Activated naive CD4-positive, alpha-beta T cell treated with anti-CD3 and anti-CD28 coated beads for 36 hours (primary cell): Measurements from ENCODE around the gene DAZL. TPM values are rescaled to one million over a fixed set of nuclear protein-coding genes. Genes with fewer than 3 reads are reported as not detected.

ENCODE experiments used
- CTCF ChIA-PET: fragments of 350-600 bp; sonication (Branson Sonifier 250); formaldehyde crosslinking; loops from one replicate; lab custom pipeline; 2021; ENCODE audit warnings: antibody characterized with exemption; lab: Charles Lee
- DNase-seq: peaks from one replicate; pipeline ENCODE4 v3.0.0-alpha.2; 2020
- H3K27ac Mint-ChIP-seq: one replicate; pipeline ENCODE4 v1.8.0; 2021; ENCODE audit warnings: mild to moderate bottlenecking, mixed read lengths
- H3K27me3 Mint-ChIP-seq: one replicate; pipeline ENCODE4 v1.8.0; 2021; ENCODE audit warnings: low read depth, mixed read lengths
- H3K36me3 Mint-ChIP-seq: one replicate; pipeline ENCODE4 v1.8.0; 2021; ENCODE audit warnings: low read depth, mixed read lengths
- H3K4me1 Mint-ChIP-seq: one replicate; pipeline ENCODE4 v1.8.0; 2021; ENCODE audit warnings: low read depth, mixed read lengths
- H3K4me3 Mint-ChIP-seq: one replicate; pipeline ENCODE4 v1.8.0; 2021; ENCODE audit warnings: mild to moderate bottlenecking, moderate library complexity, mixed read lengths
- H3K9me3 Mint-ChIP-seq: one replicate; pipeline ENCODE4 v1.8.0; 2021; ENCODE audit warnings: mixed read lengths
- intact Hi-C: fragments of 100-400 bp; cut with micrococcal nuclease; formaldehyde crosslinking; loops from one replicate; pipeline ENCODE4 v1.15.1; 2023
- total RNA-seq, 2 experiments: library from RNA; stranded (reverse); gene quantifications; one replicate each; pipeline ENCODE4 v1.2.3, GENCODE V29; 2021

DAZL gene
- total RNA-seq, 2 experiments from 2014 or later, result not detected

GRCh38 chr3:16608816-16609215 lies 3.6 kb upstream of the DAZL start:
- Mint-ChIP-seq H3K4me1 (no peaks in the 10 kb centered on the region), H3K4me3 (no peak overlapping the region), H3K27ac (no peak overlapping the region), H3K9me3 (no peaks in the 10 kb centered on the region), H3K36me3 (no peaks in the 10 kb centered on the region), H3K27me3 (no peaks in the 10 kb centered on the region)
- intact Hi-C loops, result no loop called here
- CTCF ChIA-PET, result interaction anchor here (0.6 to 1.1 kb wide), 2 partner anchors 8 to 1229 kb away, joined by 3 read pairs; no protein-coding TSS in a partner anchor
- no peak for DNase-seq

- intact Hi-C loops, result no loop called here
- DNase-seq, result no peak
- H3K27ac Mint-ChIP-seq, result no peak overlapping the region
Measured at GRCh38 chr3:16607718-16608117, 2.5 kb upstream of the DAZL start.

GRCh38 chr3:16606398-16606797 lies 1.2 kb upstream of the DAZL start:
- CTCF ChIA-PET, result interaction anchor here (0.6 to 1.3 kb wide), 2 partner anchors 606 to 634 kb away, joined by 3 to 4 read pairs; no protein-coding TSS in a partner anchor
- H3K4me3 Mint-ChIP-seq, result no peak overlapping the region
- intact Hi-C loops, result no loop called here
- no peak overlapping the region for H3K27ac Mint-ChIP-seq
- DNase-seq, result no peak
- no peaks in the 10 kb centered on the region for H3K9me3 Mint-ChIP-seq
- no peaks in the 10 kb centered on the region for H3K27me3 Mint-ChIP-seq
- H3K36me3 Mint-ChIP-seq, result no peaks in the 10 kb centered on the region
- no peaks in the 10 kb centered on the region for H3K4me1 Mint-ChIP-seq

More at GRCh38 chr3:16607718-16608117, 2.5 kb upstream of the DAZL start:
- Mint-ChIP-seq H3K4me3 (no peak overlapping the region), H3K27me3 (no peaks in the 10 kb centered on the region), H3K9me3 (no peaks in the 10 kb centered on the region), H3K36me3 (no peaks in the 10 kb centered on the region), H3K4me1 (no peaks in the 10 kb centered on the region)
- CTCF ChIA-PET, result interaction anchor here (1.3 kb wide), 1 partner anchor 632 kb away, joined by 3 read pairs; no protein-coding TSS in a partner anchor

- CTCF ChIA-PET, result no interaction called here
- H3K4me3 Mint-ChIP-seq, result no peak overlapping the region
- DNase-seq, result no peak
- H3K36me3 Mint-ChIP-seq, result no peaks in the 10 kb centered on the region
- H3K9me3 Mint-ChIP-seq, result no peaks in the 10 kb centered on the region
- H3K27me3 Mint-ChIP-seq, result no peaks in the 10 kb centered on the region
- no peak overlapping the region for H3K27ac Mint-ChIP-seq
- peaks cover 2% of the 10 kb centered on the region for H3K4me1 Mint-ChIP-seq
- intact Hi-C loops, result no loop called here
Measured at GRCh38 chr3:16605966-16606365, 743 bp upstream of the DAZL start.

GRCh38 chr3:16604433-16604832 lies 790 bp downstream of the DAZL start:
- CTCF ChIA-PET, result no interaction called here
- no peak overlapping the region for H3K27ac Mint-ChIP-seq
- peaks cover 2% of the 10 kb centered on the region for H3K4me1 Mint-ChIP-seq
- no peaks in the 10 kb centered on the region for H3K9me3 Mint-ChIP-seq
- H3K4me3 Mint-ChIP-seq, result no peak overlapping the region
- no peaks in the 10 kb centered on the region for H3K36me3 Mint-ChIP-seq
- no peaks in the 10 kb centered on the region for H3K27me3 Mint-ChIP-seq
- intact Hi-C loops, result no loop called here
- DNase-seq, result no peak

GRCh38 chr3:16601537-16602005 lies 3.7 kb downstream of the DAZL start:
- Mint-ChIP-seq H3K27ac (no peak overlapping the region), H3K9me3 (no peaks in the 10 kb centered on the region), H3K36me3 (no peaks in the 10 kb centered on the region), H3K4me1 (peaks cover 13% of the 10 kb centered on the region), H3K4me3 (no peak overlapping the region), H3K27me3 (no peaks in the 10 kb centered on the region)
- CTCF ChIA-PET, result interaction anchor here (0.6 to 2.5 kb wide), 19 partner anchors 8 to 847 kb away, joined by 3 to 10 read pairs (median 4); partner anchors contain the start of gene PLCL2
- intact Hi-C loops, result loop anchor here (1.0 to 2.0 kb wide), 4 partner anchors 223 to 1239 kb away; no protein-coding TSS in a partner anchor
- DNase-seq, result no peak

- H3K36me3 Mint-ChIP-seq, result no peaks in the 10 kb centered on the region
- H3K9me3 Mint-ChIP-seq, result no peaks in the 10 kb centered on the region
- intact Hi-C loops, result loop anchor here (1.0 to 2.0 kb wide), 4 partner anchors 224 to 1240 kb away; no protein-coding TSS in a partner anchor
- no peak overlapping the region for H3K27ac Mint-ChIP-seq
- CTCF ChIA-PET, result interaction anchor here (0.6 to 2.5 kb wide), 22 partner anchors 8 to 813 kb away, joined by 3 to 10 read pairs (median 3); partner anchors contain the start of gene PLCL2
- DNase-seq, result peak; percentile 90
- no peaks in the 10 kb centered on the region for H3K27me3 Mint-ChIP-seq
- H3K4me3 Mint-ChIP-seq, result no peak overlapping the region
- H3K4me1 Mint-ChIP-seq, result peaks cover 19% of the 10 kb centered on the region
Measured at GRCh38 chr3:16600780-16601536, 4.3 kb downstream of the DAZL start.

- CTCF ChIA-PET, result interaction anchor here (1.0 to 1.8 kb wide), 4 partner anchors 10 to 814 kb away, joined by 3 to 5 read pairs (median 3); no protein-coding TSS in a partner anchor
- intact Hi-C loops, result loop anchor here (2.0 to 10.0 kb wide), 3 partner anchors 225 to 1241 kb away; partner anchors contain the start of gene TBC1D5
- Mint-ChIP-seq H3K27ac (no peak overlapping the region), H3K4me1 (peaks cover 22% of the 10 kb centered on the region), H3K27me3 (no peaks in the 10 kb centered on the region), H3K9me3 (no peaks in the 10 kb centered on the region), H3K36me3 (no peaks in the 10 kb centered on the region), H3K4me3 (no peak overlapping the region)
- no peak for DNase-seq
Measured at GRCh38 chr3:16599694-16600093, 5.5 kb downstream of the DAZL start.

GRCh38 chr3:16596352-16597032 lies 8.7 kb downstream of the DAZL start:
- H3K27ac Mint-ChIP-seq, result peak overlapping the region; percentile 19
- no peaks in the 10 kb centered on the region for H3K9me3 Mint-ChIP-seq

GRCh38 chr3:16595778-16596177 lies 9.4 kb downstream of the DAZL start:
- no peak for DNase-seq
- Mint-ChIP-seq H3K36me3 (no peaks in the 10 kb centered on the region), H3K4me1 (peaks cover 20% of the 10 kb centered on the region), H3K27ac (no peak overlapping the region), H3K4me3 (no peak overlapping the region), H3K9me3 (no peaks in the 10 kb centered on the region), H3K27me3 (peaks cover 2% of the 10 kb centered on the region)
- intact Hi-C loops, result loop anchor here (1.0 to 10.0 kb wide), 7 partner anchors 247 to 1149 kb away; partner anchors contain the start of genes DPH3, OXNAD1 and TBC1D5
- CTCF ChIA-PET, result interaction anchor here (0.6 to 1.6 kb wide), 7 partner anchors 9 to 1033 kb away, joined by 3 to 7 read pairs (median 4); no protein-coding TSS in a partner anchor

More at GRCh38 chr3:16596352-16597032, 8.7 kb downstream of the DAZL start:
- Mint-ChIP-seq H3K36me3 (no peaks in the 10 kb centered on the region), H3K4me1 (peaks cover 22% of the 10 kb centered on the region), H3K27me3 (no peaks in the 10 kb centered on the region), H3K4me3 (peak overlapping the region; percentile 2)
- CTCF ChIA-PET, result interaction anchor here (0.8 to 1.6 kb wide), 5 partner anchors 8 to 637 kb away, joined by 3 to 7 read pairs (median 3); no protein-coding TSS in a partner anchor
- intact Hi-C loops, result loop anchor here (1.0 to 10.0 kb wide), 7 partner anchors 246 to 1148 kb away; partner anchors contain the start of genes DPH3, OXNAD1 and TBC1D5
- peak; percentile 66 for DNase-seq

- CTCF ChIA-PET, result interaction anchor here (0.9 to 1.0 kb wide), 2 partner anchors 11 to 642 kb away, joined by 4 to 5 read pairs; no protein-coding TSS in a partner anchor
- Mint-ChIP-seq H3K27me3 (peaks cover 2% of the 10 kb centered on the region), H3K4me3 (no peak overlapping the region), H3K4me1 (peaks cover 12% of the 10 kb centered on the region), H3K36me3 (no peaks in the 10 kb centered on the region), H3K9me3 (no peaks in the 10 kb centered on the region), H3K27ac (no peak overlapping the region)
- no peak for DNase-seq
- intact Hi-C loops, result loop anchor here (10.0 kb wide), 1 partner anchor 1155 kb away; the partner anchor contains the start of gene TBC1D5
Measured at GRCh38 chr3:16589867-16590624, 15.2 kb downstream of the DAZL start.
